Duodenal mucosa (tissue), 2 donors: ENCODE results near the gene NUDT3.
"Not testable (repeated sequence)": the region's sequence is repeated elsewhere in the genome, so short reads cannot be mapped to it uniquely, and the experiment has no call there.

Experiments
- H3K27ac ChIP-seq: one replicate; pipeline ENCODE4 v1.7.0; 2013; ENCODE audit warnings: low read depth, low read length
- H3K27me3 ChIP-seq, 2 donors: one replicate each; pipeline ENCODE4 v1.7.0; 2013; ENCODE audit warnings: low read length in 2 of 2, control low read depth in 1 of 2; ENCODE audit not compliant: insufficient read depth in 2 of 2, control insufficient read depth in 1 of 2
- H3K36me3 ChIP-seq, 2 donors: one replicate each; pipeline ENCODE4 v1.7.0; 2013; ENCODE audit warnings: low read length in 2 of 2, control low read depth in 1 of 2; ENCODE audit not compliant: insufficient read depth in 2 of 2, control insufficient read depth in 1 of 2
- H3K4me1 ChIP-seq, 2 donors: one replicate each; pipeline ENCODE4 v1.7.0; 2013; ENCODE audit warnings: low read length in 2 of 2, control low read depth in 1 of 2; ENCODE audit not compliant: insufficient read depth in 2 of 2, control insufficient read depth in 1 of 2
- H3K4me3 ChIP-seq, 2 donors: one replicate each; pipeline ENCODE4 v1.7.0; 2013; ENCODE audit warnings: low read length in 2 of 2, low read depth in 1 of 2
- H3K9ac ChIP-seq, 2 donors: one replicate each; pipeline ENCODE4 v1.7.0; 2013; ENCODE audit warnings: low read length in 2 of 2, low read depth in 1 of 2
- H3K9me3 ChIP-seq, 2 donors: one replicate each; pipeline ENCODE4 v1.7.0; 2013; ENCODE audit warnings: low read length in 2 of 2, control low read depth in 1 of 2; ENCODE audit not compliant: control insufficient read depth in 1 of 2

NUDT3 gene

DNA sequence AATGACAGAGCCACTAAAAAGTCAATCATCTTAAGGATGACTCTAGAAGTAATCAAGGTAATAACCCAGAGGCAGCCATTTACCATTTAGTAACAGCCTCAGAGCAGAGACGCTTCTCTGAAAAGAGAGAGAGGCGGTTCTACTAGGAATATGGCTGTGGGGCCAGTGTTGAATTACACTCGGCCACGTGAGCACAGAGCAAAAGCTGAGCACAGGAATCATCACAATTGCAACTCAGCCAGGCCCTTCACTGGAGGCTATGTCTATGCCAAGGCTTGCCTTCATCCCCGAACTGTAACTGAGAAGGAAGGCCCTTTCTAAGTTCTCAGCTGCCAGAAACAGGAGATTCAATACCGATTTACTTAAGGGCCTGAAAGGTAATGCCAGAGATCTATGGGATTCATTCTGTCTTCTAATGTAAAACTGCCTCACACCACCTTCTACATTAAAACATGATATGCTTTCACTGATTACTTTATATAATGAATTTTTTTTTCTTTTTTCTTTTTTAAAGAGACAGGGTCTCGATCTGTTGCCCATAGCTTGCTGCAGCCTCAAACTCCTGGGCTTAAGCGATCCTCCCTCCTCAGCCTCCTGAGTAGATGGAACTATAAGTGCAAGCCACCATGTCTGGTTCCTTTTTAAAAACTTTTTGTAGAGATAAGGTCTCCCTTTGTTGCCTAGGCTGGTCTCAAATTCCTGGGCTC is 67.6 kb downstream of the NUDT3 start:
- Histone ChIP-seq H3K27ac (no peak overlapping the region), H3K36me3 (no peaks in the 10 kb centered on the region), H3K9ac (no peak overlapping the region), H3K9me3 (no peaks in the 10 kb centered on the region), H3K27me3 (no peaks in the 10 kb centered on the region), H3K4me3 (no peak overlapping the region), H3K4me1 (peaks cover 0 to 13% of the 10 kb centered on the region in 2 donors)

DNA sequence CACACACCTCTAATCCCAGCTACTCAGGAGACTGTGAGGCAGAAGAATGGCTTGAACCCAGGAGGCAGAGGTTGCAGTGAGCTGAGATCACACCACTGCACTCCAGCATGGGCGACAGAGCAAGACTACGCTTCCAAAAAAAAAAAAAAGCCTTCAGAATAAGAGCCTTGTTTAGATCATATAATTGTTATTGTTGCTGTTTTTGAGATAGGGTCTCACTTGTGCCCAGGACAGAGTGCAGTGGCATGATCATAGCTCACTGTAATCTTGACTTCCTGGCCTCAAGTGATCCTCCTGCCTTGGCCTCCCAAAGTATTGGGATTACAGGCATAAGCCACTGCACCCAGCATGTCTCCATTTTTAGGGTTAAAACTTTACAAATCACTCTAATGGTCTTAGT is 68.2 kb downstream of the NUDT3 start:
- H3K9ac ChIP-seq = not testable (repeated sequence)

DNA sequence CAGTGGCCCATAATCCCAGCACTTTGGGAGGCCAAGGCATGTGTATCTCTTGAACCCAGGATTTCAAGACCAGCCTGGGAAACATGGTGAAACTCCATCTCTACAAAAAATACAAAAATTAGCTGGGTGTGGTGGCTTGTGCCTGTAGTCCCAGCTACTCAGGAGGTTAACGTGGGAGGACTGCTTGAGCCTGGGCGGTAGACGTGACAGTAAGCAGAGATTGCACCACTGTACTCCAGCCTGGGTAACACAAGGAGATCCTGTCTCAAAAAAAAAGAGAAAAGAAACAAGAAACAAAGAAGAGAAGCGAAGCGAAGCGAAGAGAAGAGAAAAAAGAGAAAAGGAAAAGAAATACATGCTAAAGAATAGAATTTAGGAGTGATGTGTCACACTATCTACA is 69.2 kb downstream of the NUDT3 start:
- H3K4me1 ChIP-seq = peaks cover 8 to 18% of the 10 kb centered on the region in 2 donors
- H3K4me3 ChIP-seq = no peak overlapping the region
- no peak overlapping the region for H3K9ac ChIP-seq
- H3K27me3 ChIP-seq = no peaks in the 10 kb centered on the region
- no peaks in the 10 kb centered on the region for H3K36me3 ChIP-seq
- no peaks in the 10 kb centered on the region for H3K9me3 ChIP-seq
- no peak overlapping the region for H3K27ac ChIP-seq

More for the DNA sequence above, 68.2 kb downstream of the NUDT3 start:
- H3K9me3 ChIP-seq, H3K36me3 ChIP-seq, H3K27me3 ChIP-seq, H3K27ac ChIP-seq, H3K4me3 ChIP-seq: not testable (repeated sequence)
- H3K4me1 ChIP-seq = peaks cover 6 to 17% of the 10 kb centered on the region in 2 donors

DNA sequence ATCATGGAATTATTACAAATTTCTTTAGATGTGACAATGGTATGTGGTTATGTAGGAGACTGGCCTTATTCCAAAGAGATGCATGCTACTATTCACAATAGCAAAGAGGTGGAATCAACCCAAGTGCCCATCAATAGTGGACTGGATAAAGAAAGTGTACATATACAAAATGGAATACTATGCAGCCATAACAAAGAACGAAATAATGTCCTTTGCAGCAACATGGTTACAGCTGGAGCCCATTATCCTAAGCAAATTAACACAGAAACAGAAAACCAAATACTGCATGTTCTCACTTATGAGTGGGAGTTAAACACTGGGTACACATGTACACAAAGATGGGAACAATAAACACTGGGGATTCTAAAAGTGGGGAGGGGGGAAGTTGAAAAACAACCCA is 69.7 kb downstream of the NUDT3 start:
- Histone ChIP-seq H3K27ac (no peak overlapping the region), H3K4me1 (peaks cover 8 to 13% of the 10 kb centered on the region in 2 donors), H3K4me3 (no peak overlapping the region), H3K9me3 (no peaks in the 10 kb centered on the region), H3K27me3 (no peaks in the 10 kb centered on the region), H3K36me3 (no peaks in the 10 kb centered on the region), H3K9ac (no peak overlapping the region)

DNA sequence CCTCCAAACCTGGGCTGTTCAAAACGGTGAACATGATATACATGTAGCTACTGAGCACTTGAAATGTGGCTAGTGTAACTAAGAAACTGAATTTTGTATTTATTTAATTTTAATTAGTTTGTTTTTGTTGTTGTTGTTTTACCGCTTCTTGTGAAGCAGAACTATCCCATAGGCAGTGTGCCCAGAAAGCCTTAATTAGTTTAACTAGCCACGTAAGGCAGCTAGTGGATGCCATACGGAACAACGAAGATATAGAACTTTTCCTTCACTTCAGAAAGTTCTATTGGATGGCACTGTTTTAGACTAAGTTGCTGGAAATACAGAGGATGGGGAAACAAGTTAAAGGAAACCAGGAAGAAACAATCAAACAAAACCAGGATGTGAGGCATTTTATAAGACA is 70.6 kb downstream of the NUDT3 start:
- Histone ChIP-seq H3K4me3 (no peak overlapping the region), H3K9me3 (no peaks in the 10 kb centered on the region), H3K27ac (no peak overlapping the region), H3K4me1 (peaks cover 8 to 10% of the 10 kb centered on the region in 2 donors), H3K27me3 (no peaks in the 10 kb centered on the region), H3K36me3 (no peaks in the 10 kb centered on the region), H3K9ac (no peak overlapping the region)

DNA sequence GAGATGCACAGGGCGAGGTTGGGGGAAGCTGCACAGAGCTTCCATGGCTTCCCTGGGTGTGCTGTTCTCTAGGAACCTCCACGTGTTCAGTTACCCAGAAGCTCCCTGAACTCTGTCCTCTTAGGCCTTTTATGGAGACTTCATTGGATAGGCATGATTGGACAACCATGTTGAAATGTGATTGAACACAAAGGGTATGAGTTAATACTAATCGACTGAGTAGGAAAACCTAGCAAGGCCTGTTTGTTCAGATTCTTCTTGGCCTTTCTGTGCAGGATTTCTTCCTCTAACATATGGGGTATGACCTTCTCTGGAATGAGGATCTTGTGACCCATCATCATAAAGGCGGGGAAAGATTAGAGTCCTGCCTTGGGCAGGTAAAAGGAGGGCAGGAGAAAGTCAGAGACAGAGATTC is 73.0 kb downstream of the NUDT3 start:
- no peaks in the 10 kb centered on the region for H3K36me3 ChIP-seq
- H3K9me3 ChIP-seq = no peaks in the 10 kb centered on the region
- no peak overlapping the region for H3K4me3 ChIP-seq
- no peak overlapping the region for H3K27ac ChIP-seq
- no peaks in the 10 kb centered on the region for H3K27me3 ChIP-seq
- no peak overlapping the region for H3K9ac ChIP-seq
- peaks cover 8 to 10% of the 10 kb centered on the region in 2 donors for H3K4me1 ChIP-seq

DNA sequence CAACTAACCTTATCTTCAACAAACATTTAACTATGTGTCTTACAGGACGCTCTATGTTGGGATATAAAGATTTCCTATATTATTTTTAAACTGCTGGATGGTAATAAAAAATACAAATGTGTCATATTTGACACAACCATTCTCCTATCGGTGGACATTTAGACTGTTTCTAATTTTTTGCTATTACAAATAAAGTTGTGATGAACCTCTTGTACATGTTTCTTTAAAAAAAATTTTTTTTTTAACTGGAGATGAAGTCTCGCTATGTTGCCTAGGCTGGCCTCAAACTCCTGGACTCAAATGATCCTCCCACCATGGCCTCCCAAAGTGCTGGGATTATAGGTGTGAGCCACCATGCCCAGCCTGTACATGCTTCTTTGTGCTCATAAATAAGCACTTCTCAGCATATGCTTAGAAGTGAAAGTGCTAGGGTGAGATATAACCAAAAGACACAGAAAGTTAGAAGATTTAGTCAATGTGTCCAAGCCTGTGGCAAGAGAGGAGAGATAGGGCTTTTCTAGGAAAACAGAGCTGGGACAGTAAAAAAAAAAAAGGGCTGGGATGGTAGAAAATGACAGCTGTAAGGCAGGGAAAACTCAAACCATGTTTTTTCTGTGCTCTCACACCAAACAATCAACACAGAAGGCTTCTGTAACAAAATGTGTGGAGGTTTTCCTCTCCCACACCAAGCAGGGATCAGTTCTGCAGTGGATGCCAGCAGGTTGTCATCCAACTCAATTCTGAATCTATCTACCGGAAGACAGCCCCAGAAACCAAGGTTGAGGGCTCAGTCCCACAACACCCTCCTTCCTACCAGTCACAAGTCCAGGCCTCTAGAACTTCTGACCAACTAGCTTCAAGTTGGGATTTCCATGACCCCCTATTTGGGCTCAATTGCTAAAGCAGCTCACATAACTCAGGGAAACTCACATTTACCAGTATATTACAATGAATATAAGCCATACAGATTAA is 73.7 kb downstream of the NUDT3 start:
- no peak overlapping the region for H3K9ac ChIP-seq
- H3K4me1 ChIP-seq = peaks cover 8 to 10% of the 10 kb centered on the region in 2 donors

DNA sequence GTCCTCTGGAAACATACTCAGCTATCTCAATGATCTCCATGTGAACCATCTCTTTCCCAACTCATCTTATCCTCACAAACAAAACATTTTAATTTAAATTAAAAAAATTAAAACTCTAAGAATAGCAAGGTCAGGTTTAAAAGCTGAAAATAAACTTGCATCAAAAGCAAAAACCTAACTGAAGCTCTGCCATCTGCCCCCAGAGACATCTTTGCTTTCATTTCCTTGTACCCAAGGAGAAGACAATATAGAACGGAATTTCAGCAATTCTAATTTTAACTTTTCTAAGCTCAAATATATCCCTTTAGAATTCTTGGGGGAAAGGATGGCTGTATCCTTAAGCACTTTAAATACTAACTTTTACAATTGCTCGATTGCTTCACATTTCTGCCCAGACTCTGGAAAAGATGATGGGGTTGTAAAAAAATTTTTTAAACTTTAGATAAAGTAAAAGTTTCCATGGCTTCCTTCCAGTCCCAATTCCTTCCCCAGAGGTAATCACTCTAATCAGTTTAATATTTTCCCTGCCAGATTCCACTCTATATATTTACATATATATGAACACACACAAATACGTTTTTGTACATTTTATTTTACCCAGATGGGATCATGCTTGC is 74.5 kb downstream of the NUDT3 start:
- Histone ChIP-seq H3K9ac (no peak overlapping the region), H3K4me1 (peaks cover 8 to 10% of the 10 kb centered on the region in 2 donors), H3K36me3 (no peaks in the 10 kb centered on the region), H3K4me3 (no peak overlapping the region), H3K9me3 (no peaks in the 10 kb centered on the region), H3K27ac (no peak overlapping the region), H3K27me3 (no peaks in the 10 kb centered on the region)

More for the DNA sequence above, 73.7 kb downstream of the NUDT3 start:
- H3K27me3 ChIP-seq = no peaks in the 10 kb centered on the region
- H3K36me3 ChIP-seq = no peaks in the 10 kb centered on the region
- H3K4me3 ChIP-seq = no peak overlapping the region
- H3K27ac ChIP-seq = no peak overlapping the region
- no peaks in the 10 kb centered on the region for H3K9me3 ChIP-seq

DNA sequence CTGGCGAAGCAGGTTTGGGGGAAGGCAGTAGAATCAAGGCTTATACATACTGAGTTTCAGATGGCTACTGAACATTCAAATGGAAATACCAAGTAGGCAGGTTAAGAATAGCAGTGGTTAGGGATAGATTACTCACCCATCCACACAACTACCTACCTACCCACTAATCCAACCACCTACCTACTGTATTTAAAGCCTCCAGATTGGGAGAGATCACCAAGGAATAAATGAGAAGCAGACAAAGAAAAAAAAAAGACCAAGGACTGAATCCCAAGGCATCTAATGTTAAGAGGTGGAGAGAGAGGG is 75.3 kb downstream of the NUDT3 start:
- H3K27me3 ChIP-seq = no peaks in the 10 kb centered on the region
- no peaks in the 10 kb centered on the region for H3K9me3 ChIP-seq
- H3K4me1 ChIP-seq = peaks cover 8 to 10% of the 10 kb centered on the region in 2 donors
- no peak overlapping the region for H3K27ac ChIP-seq
- H3K9ac ChIP-seq = no peak overlapping the region
- no peaks in the 10 kb centered on the region for H3K36me3 ChIP-seq
- H3K4me3 ChIP-seq = no peak overlapping the region
